ENCODE measurements around the gene RANBP1. TPM values are rescaled to one million over a fixed set of nuclear protein-coding genes. Genes with fewer than 3 reads are reported as not detected.

RANBP1 gene
- total and polyA plus RNA-seq, 12 donors = 31.8 to 71.7 (median 39.0) TPM

GRCh38 chr22:20116951-20117632 is 1.2 kb downstream of the RANBP1 start, which contains the start of gene TRMT2A:
TRMT2A (minus strand) TSS chr22:20117226; CDS start chr22:20116906, 320 bp downstream.
- H3K27ac ChIP-seq = peak within 1 kb of the TSS; percentile 26 to 93 (median 89)
- ATAC-seq = peak; percentile 91 to 96 (median 94)
- WGBS, 2 donors = 0% methylated on average over 79 to 81 of the region's 88 CpGs
- peak in 5 of 9 donors; percentile 20 to 49 (median 36) for TF ChIP-seq CTCF (IDR thresholded peaks at IDR 0.05)
- intact Hi-C loops (cut with DNase I) = loop anchor here in 3 of 10 donors (2.0 to 10.0 kb wide), 4 partner anchors 38 to 152 kb away; partner anchors contain the start of gene TANGO2 (in 1 of the 3)
- peaks cover 0 to 75% (median 41%) of the 10 kb centered on the region in 9 donors for H3K36me3 ChIP-seq
- peak within 1 kb of the TSS; percentile 57 to 99 (median 82) for H3K4me3 ChIP-seq
- H3K27me3 ChIP-seq = no peaks in the 10 kb centered on the region
- no peaks in the 10 kb centered on the region for H3K9me3 ChIP-seq
- peaks cover 19 to 57% (median 37%) of the 10 kb centered on the region in 9 donors for H3K4me1 ChIP-seq
- DNase-seq = peak; percentile 97

GRCh38 chr22:20117633-20118299 is 1.9 kb downstream of the RANBP1 start:
- H3K4me1 ChIP-seq = peaks cover 15 to 50% (median 36%) of the 10 kb centered on the region in 9 donors
- H3K27me3 ChIP-seq = no peaks in the 10 kb centered on the region
- peaks cover 0 to 72% (median 40%) of the 10 kb centered on the region in 9 donors for H3K36me3 ChIP-seq

GRCh38 chr22:20118300-20119020 is 2.6 kb downstream of the RANBP1 start:
- H3K36me3 ChIP-seq = peaks cover 0 to 67% (median 33%) of the 10 kb centered on the region in 9 donors
- DNase-seq (no peak), ATAC-seq (no peak)
- 19 to 21% methylated on average over 8 of the region's 8 CpGs for WGBS, 2 donors
- no peak for TF ChIP-seq CTCF (IDR thresholded peaks at IDR 0.05)
- peak overlapping the region in 9 of 10 donors; percentile 68 to 93 (median 88) for H3K27ac ChIP-seq
- peak overlapping the region; percentile 57 to 99 (median 80) for H3K4me3 ChIP-seq
- peaks cover 15 to 50% (median 36%) of the 10 kb centered on the region in 9 donors for H3K4me1 ChIP-seq
- H3K27me3 ChIP-seq = no peaks in the 10 kb centered on the region
- H3K9me3 ChIP-seq = no peaks in the 10 kb centered on the region
- intact Hi-C loops (cut with DNase I) = loop anchor here in 3 of 10 donors (5.0 to 10.0 kb wide), 3 partner anchors 41 to 154 kb away; partner anchors contain the start of gene TANGO2 (in 1 of the 3)

More at GRCh38 chr22:20117633-20118299, 1.9 kb downstream of the RANBP1 start:
- 0 to 1% methylated on average over 51 to 66 of the region's 66 CpGs for WGBS, 2 donors
- TF ChIP-seq CTCF (IDR thresholded peaks at IDR 0.05) = no peak
- DNase-seq (peak; percentile 27 to 36), ATAC-seq (no peak)
- Histone ChIP-seq H3K27ac (peak overlapping the region; percentile 26 to 93 (median 86)), H3K9me3 (no peaks in the 10 kb centered on the region), H3K4me3 (peak overlapping the region; percentile 57 to 99 (median 80))
- intact Hi-C loops (cut with DNase I) = loop anchor here in 3 of 10 donors (2.0 to 10.0 kb wide), 4 partner anchors 39 to 153 kb away; partner anchors contain the start of gene TANGO2 (in 1 of the 3)

All from heart right ventricle (tissue), 16 donors.